GM13976 (cell line): ENCODE data around the gene TPPP2.

Experiments
- DNase-seq: peaks from one replicate; pipeline ENCODE4 v3.0.0; 2012; ENCODE audit warnings: low spot score
- in situ Hi-C: fragments of 300-500 bp; cut with MboI; formaldehyde crosslinking; loops from one replicate; pipeline ENCODE4 v1.12.0; 2022; ENCODE audit warnings: low sequenced_read_pairs, mixed read lengths, inconsistent platforms; ENCODE audit not compliant: unreplicated experiment
- TF ChIP-seq, protein P1 (sequence below): IDR thresholded peaks from 2 replicates; pipeline ENCODE4 v1.5.1; 2012; ENCODE audit warnings: borderline replicate concordance, mild to moderate bottlenecking; ENCODE audit not compliant: insufficient read depth; ENCODE audit errors: extremely low read depth, missing control alignments, control extremely low read depth

Gene TPPP2

DNA sequence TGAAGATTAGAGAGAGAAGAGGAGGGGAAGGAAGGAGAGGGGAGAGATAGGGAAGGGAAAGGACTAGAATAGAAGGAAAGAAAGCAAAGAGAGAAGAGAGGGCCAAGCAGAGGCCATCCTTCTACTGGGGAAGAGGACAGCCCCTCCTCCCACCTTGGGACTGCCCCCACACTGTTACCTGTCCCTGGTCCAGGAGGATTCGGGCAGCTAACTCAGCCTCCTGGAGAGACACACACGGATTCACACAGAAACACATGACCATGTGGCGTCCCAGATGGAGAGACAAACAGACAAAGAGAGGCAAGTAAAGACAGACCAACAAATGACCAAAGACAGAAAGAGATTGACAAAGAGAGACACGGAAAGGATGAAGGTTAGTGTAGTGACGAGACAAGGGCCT lies 7.3 kb upstream of the TPPP2 start:
- in situ Hi-C loops, result no loop called here

DNA sequence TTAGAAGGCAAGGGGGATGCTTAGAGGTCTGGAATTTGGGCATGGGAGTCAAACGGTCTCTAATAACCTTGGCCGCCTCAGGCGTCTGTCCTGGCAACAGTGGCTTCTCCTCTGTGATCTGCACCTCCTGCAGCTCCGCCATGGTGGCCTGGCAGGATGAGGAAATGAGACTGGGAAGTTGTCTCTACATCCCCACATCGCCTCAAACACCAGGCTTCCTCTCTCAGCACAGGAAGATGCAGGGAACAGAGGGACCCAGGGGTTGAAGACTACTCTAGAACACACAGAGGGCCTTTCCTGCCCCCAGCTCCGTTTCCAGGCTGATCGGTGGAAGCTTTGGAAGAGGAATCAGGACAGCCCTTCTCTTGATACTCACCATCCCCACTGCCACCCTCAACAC lies 6.8 kb upstream of the TPPP2 start:
- in situ Hi-C loops, result no loop called here
- DNase-seq, result no peak
- TF ChIP-seq, protein P1, sequence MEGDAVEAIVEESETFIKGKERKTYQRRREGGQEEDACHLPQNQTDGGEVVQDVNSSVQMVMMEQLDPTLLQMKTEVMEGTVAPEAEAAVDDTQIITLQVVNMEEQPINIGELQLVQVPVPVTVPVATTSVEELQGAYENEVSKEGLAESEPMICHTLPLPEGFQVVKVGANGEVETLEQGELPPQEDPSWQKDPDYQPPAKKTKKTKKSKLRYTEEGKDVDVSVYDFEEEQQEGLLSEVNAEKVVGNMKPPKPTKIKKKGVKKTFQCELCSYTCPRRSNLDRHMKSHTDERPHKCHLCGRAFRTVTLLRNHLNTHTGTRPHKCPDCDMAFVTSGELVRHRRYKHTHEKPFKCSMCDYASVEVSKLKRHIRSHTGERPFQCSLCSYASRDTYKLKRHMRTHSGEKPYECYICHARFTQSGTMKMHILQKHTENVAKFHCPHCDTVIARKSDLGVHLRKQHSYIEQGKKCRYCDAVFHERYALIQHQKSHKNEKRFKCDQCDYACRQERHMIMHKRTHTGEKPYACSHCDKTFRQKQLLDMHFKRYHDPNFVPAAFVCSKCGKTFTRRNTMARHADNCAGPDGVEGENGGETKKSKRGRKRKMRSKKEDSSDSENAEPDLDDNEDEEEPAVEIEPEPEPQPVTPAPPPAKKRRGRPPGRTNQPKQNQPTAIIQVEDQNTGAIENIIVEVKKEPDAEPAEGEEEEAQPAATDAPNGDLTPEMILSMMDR, result no peak

More for the DNA sequence above, 7.3 kb upstream of the TPPP2 start:
- DNase-seq, result no peak
- TF ChIP-seq, protein P1, result no peak

DNA sequence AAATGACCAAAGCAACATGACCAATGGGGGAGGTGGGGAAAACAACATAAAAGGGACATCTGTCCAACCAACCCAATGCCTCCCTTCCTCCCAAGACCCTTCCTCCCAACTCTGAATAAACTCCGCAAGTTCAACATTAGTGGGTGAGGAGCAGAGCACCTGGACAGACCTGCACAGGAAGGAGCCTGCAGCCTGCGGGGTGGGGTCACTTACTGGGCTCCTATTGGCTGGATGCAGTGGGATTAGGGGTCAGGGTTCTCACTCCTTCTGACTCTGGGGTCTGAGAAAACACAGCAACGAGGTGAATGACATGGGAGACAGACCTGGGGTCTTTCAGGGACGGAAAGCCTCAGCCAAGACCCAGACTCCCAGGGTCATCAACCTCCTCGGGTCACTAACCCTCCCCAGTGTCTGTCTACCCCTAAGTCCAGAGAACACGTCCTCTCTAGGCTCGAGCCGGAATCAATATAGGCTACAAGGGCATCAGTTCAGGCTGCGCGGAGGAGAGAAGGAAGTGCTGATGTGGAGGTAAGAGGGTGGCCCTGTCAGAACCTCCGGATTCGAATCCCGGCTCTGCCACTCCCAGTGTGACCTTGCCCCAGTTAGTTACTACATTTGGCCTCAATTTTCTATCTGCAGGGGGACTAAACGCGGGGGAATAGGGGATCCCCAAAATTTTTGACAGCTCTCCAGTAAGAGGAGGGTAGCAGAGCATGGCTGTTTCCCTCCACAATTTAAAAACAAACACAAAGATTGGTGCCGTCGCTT lies 6.0 kb upstream of the TPPP2 start:
- TF ChIP-seq, protein P1, result no peak

DNA sequence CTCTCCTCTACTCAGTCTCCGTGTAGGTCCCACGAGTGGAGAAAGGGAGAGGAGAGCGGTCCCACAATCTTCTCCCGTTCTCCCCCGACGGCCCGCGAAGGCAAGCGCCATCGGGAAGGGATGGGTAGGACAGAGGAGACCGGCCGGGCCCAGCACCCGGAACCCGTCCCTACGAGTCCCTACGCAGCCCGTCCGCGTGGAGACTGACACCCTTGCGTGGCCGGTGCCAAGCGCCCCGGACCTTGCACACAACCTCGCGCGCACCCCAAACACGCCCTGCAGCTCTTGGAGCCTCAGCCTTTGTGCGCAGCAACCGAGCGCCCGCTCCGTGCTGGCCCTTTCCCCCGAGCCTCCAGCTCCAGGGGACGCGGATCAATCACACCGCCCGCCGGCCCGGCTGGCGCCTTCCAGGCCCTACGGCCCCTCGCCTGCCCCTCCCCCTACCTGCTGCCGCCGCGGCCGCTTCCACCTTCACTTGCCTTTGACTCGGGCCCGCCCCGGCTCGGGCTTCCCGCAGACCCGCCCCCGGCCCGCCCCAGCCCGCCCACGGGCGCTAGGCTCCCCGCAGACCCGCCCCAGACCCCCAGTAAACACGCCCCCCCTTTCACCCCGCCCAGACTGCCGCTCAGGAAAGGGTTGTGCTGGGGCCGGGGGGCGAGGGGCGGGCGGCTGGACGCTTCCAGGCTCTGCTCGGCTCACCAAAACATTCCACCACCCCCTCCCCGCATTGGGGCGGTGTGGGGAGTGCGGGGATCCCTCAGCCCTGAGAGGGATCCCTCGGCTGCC lies 5.2 kb upstream of the TPPP2 start, which contains the start of gene NDRG2:
Gene NDRG2 (minus strand): TSS at position 477 of the 786 bp plus-strand sequence. CDS start 1,746 bp downstream, outside the sequence.
- peak; percentile 82 for DNase-seq
- in situ Hi-C loops, result no loop called here
- TF ChIP-seq, protein P1, result no peak

More for the DNA sequence above, 6.0 kb upstream of the TPPP2 start:
- no peak for DNase-seq
- in situ Hi-C loops, result no loop called here

DNA sequence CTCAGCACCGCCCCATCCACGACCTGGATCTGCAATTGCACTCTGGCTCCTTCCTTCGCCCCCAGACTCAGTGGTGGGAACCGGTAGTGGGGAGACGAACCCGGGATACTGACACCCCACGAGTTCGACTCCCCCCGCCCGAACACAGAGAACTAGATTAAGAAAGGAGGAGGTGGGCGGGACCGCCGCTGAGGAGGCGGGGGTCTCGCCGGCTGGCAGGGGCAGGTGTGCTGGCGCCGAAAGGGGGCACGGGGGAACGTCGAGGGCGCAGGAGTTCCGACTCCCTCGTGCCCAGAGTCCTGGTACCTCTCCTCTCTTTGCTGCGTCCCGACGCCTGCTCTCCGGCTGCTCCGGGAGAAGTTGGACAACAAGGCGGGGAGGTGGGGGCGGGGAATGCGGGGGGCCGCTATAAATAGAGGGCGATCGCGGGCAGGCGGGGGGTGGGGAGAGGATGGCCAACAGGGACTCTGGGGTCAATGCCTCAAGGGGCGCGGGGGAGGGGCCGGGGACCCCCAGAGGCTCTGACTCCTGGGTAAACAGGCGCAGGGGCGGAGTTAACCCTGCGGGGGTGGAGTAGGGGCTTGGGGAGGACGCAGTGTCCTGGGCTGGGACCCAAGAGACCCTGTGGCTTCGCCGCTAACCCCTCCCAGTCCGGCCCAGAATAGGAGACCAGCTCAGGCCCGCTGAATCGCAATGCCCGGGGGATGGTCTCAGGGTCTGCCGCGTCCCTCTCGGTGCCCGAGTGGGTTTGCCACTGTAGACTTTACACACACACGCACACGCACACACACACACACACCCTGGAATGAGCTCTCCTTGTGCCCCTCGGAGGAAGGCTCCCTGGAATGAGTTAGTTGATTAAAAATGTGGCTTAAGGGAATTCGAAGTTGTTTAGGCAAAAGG lies 4.4 kb upstream of the TPPP2 start:
- in situ Hi-C loops, result no loop called here
- DNase-seq, result no peak
- TF ChIP-seq, protein P1, result no peak

DNA sequence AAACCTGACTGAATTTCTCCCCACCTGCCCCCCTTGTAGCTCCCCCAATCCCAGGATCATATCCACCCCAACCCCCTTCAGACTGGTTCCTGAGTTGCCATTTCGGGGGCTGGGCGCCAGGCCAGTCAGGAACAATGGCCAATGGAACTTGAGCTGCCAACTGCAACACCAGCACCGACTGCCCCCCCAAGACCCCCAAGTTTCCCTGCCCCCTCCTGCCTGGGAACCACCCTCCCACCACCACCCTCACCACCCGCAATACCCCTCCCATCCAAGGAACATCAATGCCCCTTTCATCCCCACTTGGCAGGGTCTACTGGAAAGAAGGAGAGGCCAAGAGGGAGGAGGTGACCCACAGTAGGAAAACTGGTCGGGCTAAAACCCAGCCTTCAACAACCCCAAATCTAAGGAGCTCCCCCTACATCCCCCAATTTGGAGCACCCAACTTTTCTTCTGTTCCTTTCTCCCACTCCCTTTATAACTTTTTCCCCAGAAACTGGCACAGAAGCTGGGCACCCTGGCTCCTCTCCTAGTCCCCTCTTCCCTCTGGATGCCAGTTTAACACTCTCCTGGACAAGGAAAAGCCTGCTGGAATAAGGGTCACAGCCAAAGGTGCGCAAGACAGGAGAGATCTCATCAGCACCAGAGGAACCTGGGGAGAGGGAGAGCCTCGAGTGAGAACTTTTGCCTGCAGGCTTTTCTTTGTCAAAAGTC lies 3.6 kb upstream of the TPPP2 start:
- TF ChIP-seq, protein P1, result no peak
- DNase-seq, result no peak
- in situ Hi-C loops, result no loop called here
